ENCODE measurements around the gene EXOC4. TPM values are rescaled to one million over a fixed set of nuclear protein-coding genes. Genes with fewer than 3 reads are reported as not detected.

The EXOC4 gene
- total and polyA plus RNA-seq, 2 donors (not counting 3 experiments of a cell fraction or from before 2014, with no cell fraction given) = 20.3 to 73.1 TPM

DNA sequence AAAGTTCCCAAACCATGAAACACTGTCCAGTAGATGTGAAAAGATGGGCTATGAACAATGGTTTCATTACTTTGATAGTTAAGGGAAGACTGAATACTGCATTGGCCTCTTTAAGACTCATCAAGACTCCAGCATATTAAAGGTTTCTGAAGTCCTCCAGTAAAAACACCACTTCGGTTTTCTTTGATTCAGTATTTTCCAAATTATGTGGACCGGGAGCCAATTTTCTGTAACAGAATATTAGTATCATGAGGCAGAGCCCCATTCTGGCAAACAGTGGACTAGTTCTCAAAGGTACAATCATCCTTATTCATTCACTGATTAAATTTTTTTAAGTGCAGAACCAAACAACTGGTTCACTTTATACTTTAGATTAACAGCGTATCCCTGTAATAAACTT, 633.2 kb downstream of the EXOC4 start:
- intact Hi-C loops (cut with micrococcal nuclease) (no loop called here), dilution Hi-C loops (cut with MboI; ENCODE audit: extremely low pct_ligation_motif_present, low sequenced_read_pairs) (no loop called here)
- H4K20me1 ChIP-seq (replicated peaks; ENCODE audit: control insufficient read depth, extremely low read depth, insufficient read depth, low read length) = no peaks in the 10 kb centered on the region
- ChIA-PET CTCF (no interaction called here), POLR2A (no interaction called here)
- TF ChIP-seq MAX (IDR thresholded peaks at IDR 0.05; ENCODE audit: insufficient read depth, insufficient read length) = no peak
- TF ChIP-seq MYC (IDR thresholded peaks at IDR 0.05; ENCODE audit: low read depth, low read length) = no peak
- TF ChIP-seq EZH2 (IDR thresholded peaks at IDR 0.05; ENCODE audit: borderline replicate concordance, low read depth, low read length, severe bottlenecking) = no peak
- no peak for TF ChIP-seq FOS (IDR thresholded peaks at IDR 0.05; ENCODE audit: borderline replicate concordance, insufficient read depth, low read length)
- TF ChIP-seq, protein P1, sequence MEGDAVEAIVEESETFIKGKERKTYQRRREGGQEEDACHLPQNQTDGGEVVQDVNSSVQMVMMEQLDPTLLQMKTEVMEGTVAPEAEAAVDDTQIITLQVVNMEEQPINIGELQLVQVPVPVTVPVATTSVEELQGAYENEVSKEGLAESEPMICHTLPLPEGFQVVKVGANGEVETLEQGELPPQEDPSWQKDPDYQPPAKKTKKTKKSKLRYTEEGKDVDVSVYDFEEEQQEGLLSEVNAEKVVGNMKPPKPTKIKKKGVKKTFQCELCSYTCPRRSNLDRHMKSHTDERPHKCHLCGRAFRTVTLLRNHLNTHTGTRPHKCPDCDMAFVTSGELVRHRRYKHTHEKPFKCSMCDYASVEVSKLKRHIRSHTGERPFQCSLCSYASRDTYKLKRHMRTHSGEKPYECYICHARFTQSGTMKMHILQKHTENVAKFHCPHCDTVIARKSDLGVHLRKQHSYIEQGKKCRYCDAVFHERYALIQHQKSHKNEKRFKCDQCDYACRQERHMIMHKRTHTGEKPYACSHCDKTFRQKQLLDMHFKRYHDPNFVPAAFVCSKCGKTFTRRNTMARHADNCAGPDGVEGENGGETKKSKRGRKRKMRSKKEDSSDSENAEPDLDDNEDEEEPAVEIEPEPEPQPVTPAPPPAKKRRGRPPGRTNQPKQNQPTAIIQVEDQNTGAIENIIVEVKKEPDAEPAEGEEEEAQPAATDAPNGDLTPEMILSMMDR (IDR thresholded peaks at IDR 0.05; ENCODE audit: extremely low read depth in 1 of 2, insufficient read depth in 1 of 2, low read depth in 1 of 2, low read length in 2 of 2) = no peak
- TF ChIP-seq POLR2AphosphoS5 (IDR thresholded peaks at IDR 0.05; ENCODE audit: insufficient read depth, low read depth, low read length) = no peak
- no peak for TF ChIP-seq POLR2A (IDR thresholded peaks at IDR 0.05; ENCODE audit: low read depth, low read length)
- no peak for TF ChIP-seq JUN (IDR thresholded peaks at IDR 0.05; ENCODE audit: borderline replicate concordance, insufficient read depth, insufficient read length, low read depth)
- no peak for TF ChIP-seq GATA2 (IDR thresholded peaks at IDR 0.05; ENCODE audit: insufficient read depth, insufficient read length, low read depth, low read length)
- no peak overlapping the region for H3K4me2 ChIP-seq (ENCODE audit: insufficient read depth, low read length)
- no peak overlapping the region for H3K9ac ChIP-seq (replicated peaks; ENCODE audit: extremely low read depth, insufficient read depth, low read length)
- H3K4me1 ChIP-seq (ENCODE audit: control insufficient read depth, extremely low read depth, insufficient read depth, low read length) = no peaks in the 10 kb centered on the region
- no peak overlapping the region for H3K4me3 ChIP-seq (replicated peaks in 1 of 3; ENCODE audit: insufficient read depth in 1 of 3, low read depth in 1 of 3, low read length in 3 of 3)
- no peaks in the 10 kb centered on the region for H3K27me3 ChIP-seq (ENCODE audit: control insufficient read depth in 2 of 2, insufficient read depth in 2 of 2, low read length in 2 of 2)
- FAIRE-seq = no peak
- no peaks in the 10 kb centered on the region for H3K9me1 ChIP-seq (replicated peaks; ENCODE audit: control insufficient read depth, extremely low read depth, insufficient read depth, low read length)
- H3K36me3 ChIP-seq (ENCODE audit: control insufficient read depth in 2 of 2, extremely low read depth in 1 of 2, insufficient read depth in 2 of 2, low read length in 2 of 2) = no peaks in the 10 kb centered on the region
- BruUV-seq (replicated peaks) = no TSS peak
- no peaks in the 10 kb centered on the region for H3K9me3 ChIP-seq (replicated peaks; ENCODE audit: control insufficient read depth, insufficient read depth, low read length)
- no peak for DNase-seq (ENCODE audit: low read depth, low spot score)
- H3K79me2 ChIP-seq (ENCODE audit: control insufficient read depth, insufficient read depth, low read length) = no peaks in the 10 kb centered on the region
- H3K27ac ChIP-seq (ENCODE audit: insufficient read depth, low read depth, low read length) = no peak overlapping the region
- H2AFZ ChIP-seq (ENCODE audit: low read depth, low read length) = no peak overlapping the region
